H9 (cell line): ENCODE measurements around the gene MPC1. TPM values are rescaled to one million over a fixed set of nuclear protein-coding genes. Genes with fewer than 3 reads are reported as not detected.

Experiments used
- DNase-seq: peaks from one replicate; pipeline ENCODE4 v3.0.0-alpha.2; 2017
- H2AFZ ChIP-seq: one replicate; pipeline ENCODE4 v1.6.1; 2013; ENCODE audit warnings: mild to moderate bottlenecking, low read length, control low read depth, moderate library complexity
- H2AK5ac ChIP-seq: 2 replicates; pipeline ENCODE4 v1.6.1; 2013; ENCODE audit warnings: low read length, control low read depth, mixed read lengths; ENCODE audit not compliant: insufficient read length
- H2BK120ac ChIP-seq: one replicate; pipeline ENCODE4 v1.6.1; 2013; ENCODE audit warnings: low read depth, mild to moderate bottlenecking, low read length, control low read depth, inconsistent platforms; ENCODE audit not compliant: poor library complexity, severe bottlenecking
- H2BK12ac ChIP-seq: 2 replicates; pipeline ENCODE4 v1.6.1; 2013; ENCODE audit warnings: low read length, control low read depth, mixed read lengths, low read depth; ENCODE audit not compliant: insufficient read length
- H2BK15ac ChIP-seq: 2 replicates; pipeline ENCODE4 v1.6.1; 2013; ENCODE audit warnings: low read depth, low read length, control low read depth
- H2BK20ac ChIP-seq: one replicate; pipeline ENCODE4 v1.6.1; 2013; ENCODE audit warnings: low read depth, mild to moderate bottlenecking, low read length, control low read depth, inconsistent platforms; ENCODE audit not compliant: poor library complexity, severe bottlenecking
- H2BK5ac ChIP-seq: 2 replicates; pipeline ENCODE4 v1.6.1; 2013; ENCODE audit warnings: low read length, control low read depth, mixed read lengths; ENCODE audit not compliant: insufficient read length
- H3K14ac ChIP-seq: 2 replicates; pipeline ENCODE4 v1.6.1; 2013; ENCODE audit warnings: low read length, control low read depth; ENCODE audit not compliant: insufficient read depth
- H3K18ac ChIP-seq: 2 replicates; pipeline ENCODE4 v1.6.1; 2013; ENCODE audit warnings: low read depth, mild to moderate bottlenecking, mixed read lengths, low read length, control low read depth; ENCODE audit not compliant: insufficient read length
- H3K23ac ChIP-seq: 2 replicates; pipeline ENCODE4 v1.6.1; 2013; ENCODE audit warnings: low read length, control low read depth, mixed read lengths, low read depth; ENCODE audit not compliant: insufficient read length
- H3K23me2 ChIP-seq: 2 replicates; pipeline ENCODE4 v1.6.1; 2013; ENCODE audit warnings: low read depth, mild to moderate bottlenecking, mixed read lengths, low read length, control low read depth; ENCODE audit not compliant: insufficient read length, poor library complexity, severe bottlenecking
- H3K27ac ChIP-seq: 2 replicates; pipeline ENCODE4 v1.5.1; 2013; ENCODE audit warnings: low read length, control low read depth, mixed read lengths, low read depth; ENCODE audit not compliant: insufficient read length
- H3K27me3 ChIP-seq: 2 replicates; pipeline ENCODE4 v1.6.1; 2013; ENCODE audit warnings: low read length, control low read depth, inconsistent platforms; ENCODE audit not compliant: insufficient read depth
- H3K4ac ChIP-seq: 2 replicates; pipeline ENCODE4 v1.6.1; 2013; ENCODE audit warnings: low read depth, mild to moderate bottlenecking, control low read depth, inconsistent platforms, low read length, moderate library complexity
- H3K4me1 ChIP-seq: 2 replicates; pipeline ENCODE4 v1.6.1; 2013; ENCODE audit warnings: low read length, control low read depth, inconsistent platforms; ENCODE audit not compliant: insufficient read depth
- H3K4me2 ChIP-seq: 2 replicates; pipeline ENCODE4 v1.6.1; 2013; ENCODE audit warnings: low read length, control low read depth, mixed read lengths; ENCODE audit not compliant: insufficient read length, insufficient read depth
- H3K56ac ChIP-seq: 2 replicates; pipeline ENCODE4 v1.6.1; 2013; ENCODE audit warnings: low read depth, mild to moderate bottlenecking, mixed read lengths, low read length, control low read depth; ENCODE audit not compliant: insufficient read length
- H3K79me1 ChIP-seq: 2 replicates; pipeline ENCODE4 v1.6.1; 2013; ENCODE audit warnings: low read depth, mild to moderate bottlenecking, moderate library complexity, low read length, control low read depth, inconsistent platforms; ENCODE audit not compliant: insufficient read depth, poor library complexity, severe bottlenecking
- H3K79me2 ChIP-seq: 2 replicates; pipeline ENCODE4 v1.6.1; 2013; ENCODE audit warnings: low read length, control low read depth, inconsistent platforms; ENCODE audit not compliant: insufficient read depth
- H3K9ac ChIP-seq: 2 replicates; pipeline ENCODE4 v1.6.1; 2013; ENCODE audit warnings: low read length, control low read depth, mixed read lengths; ENCODE audit not compliant: insufficient read length; ENCODE audit errors: extremely low read depth
- H3K9me3 ChIP-seq: one replicate; pipeline ENCODE4 v1.6.1; 2013; ENCODE audit warnings: low read depth, low read length, inconsistent platforms; ENCODE audit not compliant: control insufficient read depth
- H3T11ph ChIP-seq: one replicate; pipeline ENCODE4 v1.6.1; 2013; ENCODE audit warnings: mild to moderate bottlenecking, low read length, control low read depth, inconsistent platforms
- H4K20me1 ChIP-seq: one replicate; pipeline ENCODE4 v1.6.1; 2013; ENCODE audit not compliant: control insufficient read depth, insufficient read length, insufficient read depth
- H4K5ac ChIP-seq: 2 replicates; pipeline ENCODE4 v1.6.1; 2013; ENCODE audit warnings: low read depth, mild to moderate bottlenecking, mixed read lengths, low read length, control low read depth; ENCODE audit not compliant: insufficient read length
- H4K8ac ChIP-seq: replicated peaks from 2 replicates; pipeline ENCODE4 v1.6.1; 2013; ENCODE audit warnings: low read length, control low read depth, mixed read lengths, low read depth; ENCODE audit not compliant: insufficient read length
- H4K91ac ChIP-seq: 2 replicates; pipeline ENCODE4 v1.6.1; 2013; ENCODE audit warnings: low read depth, mild to moderate bottlenecking, moderate library complexity, mixed read lengths, low read length, control low read depth; ENCODE audit not compliant: insufficient read length
- H3K27ac Mint-ChIP-seq, 3 experiments: 2 replicates in 2 of 3; 3 replicates in 1 of 3; pipeline ENCODE4 v1.8.0; 2020 to 2021; ENCODE audit warnings: mixed read lengths in 3 of 3, mild to moderate bottlenecking in 1 of 3, moderate library complexity in 1 of 3
- H3K27me3 Mint-ChIP-seq: 2 replicates; pipeline ENCODE4 v1.8.0; 2021; ENCODE audit warnings: low read depth, mild to moderate bottlenecking, moderate library complexity, mixed read lengths
- H3K36me3 Mint-ChIP-seq, 3 experiments: 2 replicates in 2 of 3; 3 replicates in 1 of 3; pipeline ENCODE4 v1.8.0; 2020 to 2021; ENCODE audit warnings: low read depth in 3 of 3, mixed read lengths in 3 of 3; ENCODE audit not compliant: insufficient read depth in 1 of 3
- H3K4me1 Mint-ChIP-seq, 2 experiments: 2 replicates each; pipeline ENCODE4 v1.8.0; 2020; ENCODE audit warnings: mixed read lengths in 2 of 2
- H3K4me3 Mint-ChIP-seq, 2 experiments: 2 replicates in 1 of 2; 3 replicates in 1 of 2; pipeline ENCODE4 v1.8.0; 2020 to 2021; ENCODE audit warnings: mild to moderate bottlenecking in 2 of 2, mixed read lengths in 2 of 2, moderate library complexity in 1 of 2
- H3K9me3 Mint-ChIP-seq, 2 experiments: 2 replicates in 1 of 2; 3 replicates in 1 of 2; pipeline ENCODE4 v1.8.0; 2020; ENCODE audit warnings: mild to moderate bottlenecking in 2 of 2, mixed read lengths in 2 of 2, moderate library complexity in 1 of 2
- CTCF ChIP-seq: fragments of 200-600 bp; sonication (generic); conservative IDR thresholded peaks from 3 replicates; pipeline ENCODE4 v1.8.0; 2021; ENCODE audit warnings: antibody characterized with exemption, mild to moderate bottlenecking
- WGBS: extraction: QIAGEN DNeasy Blood & Tissue Kit; methylation state at CpG from one replicate; pipeline ENCODE4 v1.1.7; 2013; ENCODE audit warnings: missing lambda C conversion rate, low lambda C conversion rate, mixed read lengths; ENCODE audit not compliant: insufficient read length; ENCODE audit errors: extremely low coverage; 5-methylcytosine and 5-hydroxymethylcytosine counted together
- total RNA-seq: library from RNA; stranded (reverse); gene quantifications from 2 replicates; pipeline ENCODE4 v1.2.1, GENCODE V29; 2021

The MPC1 gene
- total RNA-seq, 1 experiment from 2014 or later = 10.0 TPM

DNA sequence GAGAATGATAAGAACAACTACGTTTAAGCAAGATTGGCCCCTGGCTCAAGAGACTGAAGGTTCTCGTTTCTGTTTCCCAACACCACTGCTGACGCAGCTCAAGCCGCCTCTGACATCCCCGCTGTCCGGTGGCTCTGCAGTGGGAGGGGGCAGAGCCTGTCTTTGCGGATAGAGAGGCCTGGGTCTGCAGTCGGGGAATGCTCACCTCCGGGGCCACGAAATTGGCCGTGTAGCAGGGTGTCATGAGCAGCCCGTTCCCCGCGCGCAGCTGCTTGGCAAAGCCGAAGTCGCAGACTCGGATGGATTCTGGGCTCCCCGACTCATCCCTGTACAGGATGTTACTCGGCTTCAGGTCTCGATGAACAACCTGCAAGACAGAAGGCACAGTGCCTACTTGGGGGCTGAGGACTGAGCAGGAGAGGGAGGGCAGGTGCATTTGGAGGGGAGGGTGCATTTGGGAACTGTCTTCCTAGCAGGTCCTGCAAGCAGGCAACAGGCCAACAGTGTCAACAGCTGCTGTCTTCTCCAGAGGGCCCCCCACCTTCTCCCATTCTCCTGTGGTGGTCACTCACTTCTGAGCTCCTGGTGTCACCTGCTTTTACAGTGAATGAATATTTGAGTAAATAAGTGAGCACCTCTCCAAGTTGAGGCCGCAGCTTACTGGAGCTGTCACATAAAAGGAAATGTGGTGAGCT is 40.5 kb upstream of the MPC1 start:
- H3K14ac ChIP-seq = no peak overlapping the region
- TF ChIP-seq CTCF = no peak
- H3T11ph ChIP-seq = no peak overlapping the region
- H4K5ac ChIP-seq = no peak overlapping the region
- H2BK5ac ChIP-seq = no peak overlapping the region
- H2BK15ac ChIP-seq = no peak overlapping the region
- Mint-ChIP-seq H3K36me3 (peaks cover 3 to 14% (median 4%) of the 10 kb centered on the region in 3 experiments; a peak in 6 of 7 replicates), H3K27me3 (no peaks in the 10 kb centered on the region), H3K27ac (no peak overlapping the region), H3K4me1 (peaks cover 6 to 8% of the 10 kb centered on the region in 2 experiments), H3K4me3 (no peak overlapping the region), H3K9me3 (no peaks in the 10 kb centered on the region)
- no peak for DNase-seq
- H2AFZ ChIP-seq = no peak overlapping the region
- no peaks in the 10 kb centered on the region for H4K20me1 ChIP-seq
- no peak overlapping the region for H3K4ac ChIP-seq
- no peaks in the 10 kb centered on the region for H3K79me1 ChIP-seq
- no peak overlapping the region for H2BK12ac ChIP-seq
- no peaks in the 10 kb centered on the region for H3K23me2 ChIP-seq
- WGBS = no CpG with 5 or more reads among the region's 22 CpGs
- no peak overlapping the region for H3K23ac ChIP-seq
- H3K18ac ChIP-seq = no peak overlapping the region
- H3K4me2 ChIP-seq = no peak overlapping the region
- H3K27ac ChIP-seq = no peak overlapping the region
- no peak overlapping the region for H3K56ac ChIP-seq
- no peaks in the 10 kb centered on the region for H3K27me3 ChIP-seq
- H3K4me1 ChIP-seq = no peaks in the 10 kb centered on the region
- H2AK5ac ChIP-seq = no peak overlapping the region
- no peaks in the 10 kb centered on the region for H3K79me2 ChIP-seq
- no peaks in the 10 kb centered on the region for H3K9me3 ChIP-seq
- H4K91ac ChIP-seq = no peak overlapping the region
- H4K8ac ChIP-seq = no peak overlapping the region
- H2BK20ac ChIP-seq = no peak overlapping the region
- no peak overlapping the region for H2BK120ac ChIP-seq
- no peak overlapping the region for H3K9ac ChIP-seq
